Suprapubic skin (tissue), 4 donors: ENCODE data around the gene ZFHX3.

Experiments used
- POLR2A ChIP-seq, 2 donors: fragments of 450-650 bp; IDR thresholded peaks; one replicate each; pipeline ENCODE4 v1.6.1; 2017; ENCODE audit warnings: antibody characterized with exemption in 2 of 2, mild to moderate bottlenecking in 2 of 2, moderate library complexity in 2 of 2
- POLR2AphosphoS5 ChIP-seq, 3 donors: sonication (generic); formaldehyde crosslinking; IDR thresholded peaks; one replicate each; pipeline ENCODE4 v1.6.1; 2017; ENCODE audit warnings: antibody characterized with exemption in 3 of 3
- TF ChIP-seq, protein P1 (sequence below), 2 donors: fragments of 200-600 bp in 1 of 2; fragments of 450-650 bp in 1 of 2; sonication (generic) in 1 of 2; IDR thresholded peaks; one replicate each; pipeline ENCODE4 v1.5.1; 2016 to 2019; ENCODE audit warnings: antibody characterized with exemption in 2 of 2, mild to moderate bottlenecking in 1 of 2, moderate library complexity in 1 of 2

GRCh38 chr16:72958522-72959076, 89.3 kb downstream of the ZFHX3 start:
- TF ChIP-seq, protein P1, sequence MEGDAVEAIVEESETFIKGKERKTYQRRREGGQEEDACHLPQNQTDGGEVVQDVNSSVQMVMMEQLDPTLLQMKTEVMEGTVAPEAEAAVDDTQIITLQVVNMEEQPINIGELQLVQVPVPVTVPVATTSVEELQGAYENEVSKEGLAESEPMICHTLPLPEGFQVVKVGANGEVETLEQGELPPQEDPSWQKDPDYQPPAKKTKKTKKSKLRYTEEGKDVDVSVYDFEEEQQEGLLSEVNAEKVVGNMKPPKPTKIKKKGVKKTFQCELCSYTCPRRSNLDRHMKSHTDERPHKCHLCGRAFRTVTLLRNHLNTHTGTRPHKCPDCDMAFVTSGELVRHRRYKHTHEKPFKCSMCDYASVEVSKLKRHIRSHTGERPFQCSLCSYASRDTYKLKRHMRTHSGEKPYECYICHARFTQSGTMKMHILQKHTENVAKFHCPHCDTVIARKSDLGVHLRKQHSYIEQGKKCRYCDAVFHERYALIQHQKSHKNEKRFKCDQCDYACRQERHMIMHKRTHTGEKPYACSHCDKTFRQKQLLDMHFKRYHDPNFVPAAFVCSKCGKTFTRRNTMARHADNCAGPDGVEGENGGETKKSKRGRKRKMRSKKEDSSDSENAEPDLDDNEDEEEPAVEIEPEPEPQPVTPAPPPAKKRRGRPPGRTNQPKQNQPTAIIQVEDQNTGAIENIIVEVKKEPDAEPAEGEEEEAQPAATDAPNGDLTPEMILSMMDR (IDR thresholded peaks at IDR 0.05): no peak
- TF ChIP-seq POLR2A (IDR thresholded peaks at IDR 0.05): no peak
- TF ChIP-seq POLR2AphosphoS5 (IDR thresholded peaks at IDR 0.05): no peak
